Measurements from ENCODE around the gene HELZ. TPM values are rescaled to one million over a fixed set of nuclear protein-coding genes. Genes with fewer than 3 reads are reported as not detected.

HELZ gene
- total and polyA plus RNA-seq, 2 experiments from 2014 or later: 32.7 to 77.2 TPM

GRCh38 chr17:67232441-67232840, 12.6 kb downstream of the HELZ start:
- peaks cover 30% of the 10 kb centered on the region for H4K20me1 ChIP-seq (ENCODE audit: insufficient read depth, poor library complexity, severe bottlenecking)
- TF ChIP-seq CTCF (IDR thresholded peaks at IDR 0.05; ENCODE audit: poor library complexity): no peak
- TF ChIP-seq EZH2phosphoT487 (IDR thresholded peaks at IDR 0.05; ENCODE audit: low read depth, severe bottlenecking, unreplicated experiment): no peak
- TF ChIP-seq EZH2 (IDR thresholded peaks at IDR 0.05; ENCODE audit: borderline replicate concordance): no peak
- no peak for DNase-seq (ENCODE audit: low spot score)
- H3K36me3 ChIP-seq (replicated peaks; ENCODE audit: insufficient read depth, low read depth): no peaks in the 10 kb centered on the region
- H3K4me3 ChIP-seq: no peak overlapping the region
- H3K9me2 ChIP-seq (replicated peaks; ENCODE audit: insufficient read depth): no peaks in the 10 kb centered on the region
- no peak overlapping the region for H3K4me2 ChIP-seq
- H3K79me2 ChIP-seq: peaks cover 93% of the 10 kb centered on the region
- no peaks in the 10 kb centered on the region for H3K27me3 ChIP-seq
- no peaks in the 10 kb centered on the region for H3K9me3 ChIP-seq (ENCODE audit: low read depth)
- no peaks in the 10 kb centered on the region for H3K4me1 ChIP-seq (ENCODE audit: insufficient read depth)
- 95% methylated on average over 2 of the region's 2 CpGs for WGBS (ENCODE audit: low lambda C conversion rate, missing lambda C conversion rate)
- no peak overlapping the region for H2AFZ ChIP-seq
- H3K27ac ChIP-seq: no peak overlapping the region

GRCh38 chr17:67229109-67229955, 15.7 kb downstream of the HELZ start:
- TF ChIP-seq CTCF (IDR thresholded peaks at IDR 0.05; ENCODE audit: poor library complexity) (no peak), EZH2 (IDR thresholded peaks at IDR 0.05; ENCODE audit: borderline replicate concordance) (no peak), EZH2phosphoT487 (IDR thresholded peaks at IDR 0.05; ENCODE audit: low read depth, severe bottlenecking, unreplicated experiment) (no peak)
- H3K27ac ChIP-seq: no peak overlapping the region
- no peaks in the 10 kb centered on the region for H3K4me1 ChIP-seq (ENCODE audit: insufficient read depth)
- H3K9me3 ChIP-seq (ENCODE audit: low read depth): no peaks in the 10 kb centered on the region
- H3K36me3 ChIP-seq (replicated peaks; ENCODE audit: insufficient read depth, low read depth): no peaks in the 10 kb centered on the region
- no peaks in the 10 kb centered on the region for H3K27me3 ChIP-seq
- peaks cover 92% of the 10 kb centered on the region for H3K79me2 ChIP-seq
- H4K20me1 ChIP-seq (ENCODE audit: insufficient read depth, poor library complexity, severe bottlenecking): peaks cover 44% of the 10 kb centered on the region
- DNase-seq (ENCODE audit: low spot score): no peak
- no peak overlapping the region for H3K4me2 ChIP-seq
- H3K9me2 ChIP-seq (replicated peaks; ENCODE audit: insufficient read depth): no peaks in the 10 kb centered on the region
- 85% methylated on average over 5 of the region's 5 CpGs for WGBS (ENCODE audit: low lambda C conversion rate, missing lambda C conversion rate)
- H2AFZ ChIP-seq: no peak overlapping the region
- no peak overlapping the region for H3K4me3 ChIP-seq

- H3K4me1 ChIP-seq (ENCODE audit: insufficient read depth): no peaks in the 10 kb centered on the region
- no peak for TF ChIP-seq CTCF (IDR thresholded peaks at IDR 0.05; ENCODE audit: poor library complexity)
- no peak for TF ChIP-seq EZH2 (IDR thresholded peaks at IDR 0.05; ENCODE audit: borderline replicate concordance)
- TF ChIP-seq EZH2phosphoT487 (IDR thresholded peaks at IDR 0.05; ENCODE audit: low read depth, severe bottlenecking, unreplicated experiment): no peak
- H3K27me3 ChIP-seq: no peaks in the 10 kb centered on the region
- no peak for DNase-seq (ENCODE audit: low spot score)
- H3K4me3 ChIP-seq: no peak overlapping the region
- peaks cover 44% of the 10 kb centered on the region for H4K20me1 ChIP-seq (ENCODE audit: insufficient read depth, poor library complexity, severe bottlenecking)
- H3K9me2 ChIP-seq (replicated peaks; ENCODE audit: insufficient read depth): no peaks in the 10 kb centered on the region
- H3K4me2 ChIP-seq: no peak overlapping the region
- peaks cover 95% of the 10 kb centered on the region for H3K79me2 ChIP-seq
- no peaks in the 10 kb centered on the region for H3K9me3 ChIP-seq (ENCODE audit: low read depth)
- H3K27ac ChIP-seq: no peak overlapping the region
- H2AFZ ChIP-seq: no peak overlapping the region
- no peaks in the 10 kb centered on the region for H3K36me3 ChIP-seq (replicated peaks; ENCODE audit: insufficient read depth, low read depth)
These were observed 17.5 kb downstream of the HELZ start for GRCh38 chr17:67227488-67227887.
